AG04450 (cell line): ENCODE measurements around the gene ABAT. TPM values are rescaled to one million over a fixed set of nuclear protein-coding genes. Genes with fewer than 3 reads are reported as not detected.

Source experiments
- CTCF ChIA-PET: fragments of 300-600, 350-600 bp; formaldehyde crosslinking; extraction: SDS; loops from one replicate; lab custom pipeline; 2022; ENCODE audit warnings: antibody characterized with exemption, inconsistent platforms; lab: Charles Lee
- POLR2A ChIA-PET: fragments of 350-600 bp; formaldehyde crosslinking; extraction: SDS; loops from one replicate; lab custom pipeline; 2021; ENCODE audit warnings: antibody characterized with exemption, inconsistent platforms; lab: Yijun Ruan, JAX
- DNase-seq: peaks from one replicate; pipeline ENCODE4 v3.0.0-alpha.2; 2011; ENCODE audit warnings: low read depth, low spot score
- H3K27ac ChIP-seq: one replicate; pipeline ENCODE4 v1.5.1; 2012; ENCODE audit warnings: low read depth, low read length, control low read depth
- H3K27me3 ChIP-seq: one replicate; pipeline ENCODE4 v1.6.0; 2012; ENCODE audit warnings: low read length; ENCODE audit not compliant: control insufficient read depth, insufficient read depth
- H3K4me3 ChIP-seq: 2 replicates; pipeline ENCODE4 v1.5.1; 2011; ENCODE audit warnings: mild to moderate bottlenecking, low read depth, low read length, control low read depth
- H3K9me3 ChIP-seq: 2 replicates; pipeline ENCODE4 v1.5.1; 2012; ENCODE audit warnings: low read length; ENCODE audit not compliant: control insufficient read depth, insufficient read depth
- polyA plus RNA-seq: library from polyadenylated mRNA; depleted of rRNA; stranded (reverse); fragments of >200 nt; gene quantifications from 2 replicates; pipeline ENCODE4 v1.2.3, GENCODE V29; 2011
- TF ChIP-seq, protein P1 (sequence below): IDR thresholded peaks from 2 replicates; pipeline ENCODE4 v1.5.1; 2011; ENCODE audit warnings: low read depth, low read length, control low read depth, inconsistent platforms

ABAT gene
- polyA plus RNA-seq, 1 experiment: 6.6 TPM

DNA sequence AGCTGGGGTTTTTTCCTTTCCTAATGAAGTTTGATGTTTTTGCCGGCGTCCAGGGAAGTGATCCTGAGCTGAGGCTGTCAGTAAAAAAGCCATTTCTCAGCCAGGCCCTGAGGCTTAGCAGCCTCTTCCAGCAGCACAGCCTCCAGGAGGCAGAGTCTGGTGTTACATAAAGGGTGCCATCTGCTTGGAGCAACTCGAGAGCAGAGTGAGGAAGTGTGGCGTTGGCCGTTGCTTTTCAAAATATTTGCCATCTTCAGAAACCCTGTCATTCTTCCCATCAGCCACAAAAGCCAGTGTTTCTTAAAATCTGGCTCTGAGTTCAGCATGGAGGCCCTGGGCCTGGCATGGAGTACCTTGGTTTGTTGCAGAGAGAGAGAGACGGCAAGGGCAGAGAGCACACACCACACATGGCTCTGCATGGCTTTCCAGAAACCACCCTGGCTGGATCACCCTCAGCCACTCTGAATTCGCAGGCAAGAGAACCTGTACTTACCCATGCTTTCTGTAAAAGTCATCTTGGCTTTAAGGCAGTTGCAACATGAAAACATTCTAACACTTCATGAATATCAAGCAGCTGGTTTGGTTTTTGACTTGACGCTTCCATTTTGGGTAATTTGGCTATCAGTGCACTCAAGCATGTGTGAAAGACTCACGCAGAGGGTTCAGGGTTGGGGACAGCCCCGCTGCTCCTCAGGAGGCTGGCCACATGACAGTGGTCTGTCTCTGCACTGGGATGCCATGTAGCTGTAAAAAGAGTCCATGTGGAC, 144.3 kb downstream of the ABAT start:
- Histone ChIP-seq H3K9me3 (no peaks in the 10 kb centered on the region), H3K27me3 (no peaks in the 10 kb centered on the region), H3K4me3 (no peak overlapping the region), H3K27ac (no peak overlapping the region)
- DNase-seq: no peak
- TF ChIP-seq, protein P1, sequence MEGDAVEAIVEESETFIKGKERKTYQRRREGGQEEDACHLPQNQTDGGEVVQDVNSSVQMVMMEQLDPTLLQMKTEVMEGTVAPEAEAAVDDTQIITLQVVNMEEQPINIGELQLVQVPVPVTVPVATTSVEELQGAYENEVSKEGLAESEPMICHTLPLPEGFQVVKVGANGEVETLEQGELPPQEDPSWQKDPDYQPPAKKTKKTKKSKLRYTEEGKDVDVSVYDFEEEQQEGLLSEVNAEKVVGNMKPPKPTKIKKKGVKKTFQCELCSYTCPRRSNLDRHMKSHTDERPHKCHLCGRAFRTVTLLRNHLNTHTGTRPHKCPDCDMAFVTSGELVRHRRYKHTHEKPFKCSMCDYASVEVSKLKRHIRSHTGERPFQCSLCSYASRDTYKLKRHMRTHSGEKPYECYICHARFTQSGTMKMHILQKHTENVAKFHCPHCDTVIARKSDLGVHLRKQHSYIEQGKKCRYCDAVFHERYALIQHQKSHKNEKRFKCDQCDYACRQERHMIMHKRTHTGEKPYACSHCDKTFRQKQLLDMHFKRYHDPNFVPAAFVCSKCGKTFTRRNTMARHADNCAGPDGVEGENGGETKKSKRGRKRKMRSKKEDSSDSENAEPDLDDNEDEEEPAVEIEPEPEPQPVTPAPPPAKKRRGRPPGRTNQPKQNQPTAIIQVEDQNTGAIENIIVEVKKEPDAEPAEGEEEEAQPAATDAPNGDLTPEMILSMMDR: no peak
- ChIA-PET CTCF (no interaction called here), POLR2A (interaction anchor here (0.6 to 1.5 kb wide), 2 partner anchors 9 to 43 kb away, joined by 6 to 8 read pairs; no protein-coding TSS in a partner anchor)

DNA sequence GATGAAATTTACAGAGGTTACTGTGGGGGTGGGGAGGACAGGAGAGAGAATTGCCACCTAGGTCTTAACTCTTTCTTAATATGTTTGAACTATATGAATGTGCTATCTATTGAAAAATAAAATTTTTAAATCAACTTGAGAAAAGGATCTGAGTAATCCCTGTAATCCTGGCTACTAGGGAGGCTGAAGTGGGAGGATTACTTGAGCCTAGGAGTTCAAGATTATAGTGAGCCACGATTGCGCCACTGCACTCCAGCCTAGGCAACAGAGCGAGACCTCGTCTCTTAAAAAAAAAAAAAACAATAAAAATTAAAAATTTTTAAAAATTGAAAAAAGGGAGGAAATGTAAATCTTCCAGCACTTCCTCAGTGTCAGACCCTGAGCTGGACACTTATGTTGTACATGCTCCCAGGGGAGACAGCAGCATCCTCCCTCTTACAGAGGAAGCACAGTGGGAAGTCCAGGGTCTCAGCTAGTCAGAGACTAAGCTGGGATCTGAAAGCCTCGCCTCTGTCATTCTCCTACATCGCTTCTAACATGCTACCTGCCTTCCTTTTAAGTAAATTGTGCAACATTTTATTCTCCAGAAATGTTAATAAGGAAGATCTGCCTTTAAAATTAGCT, 145.1 kb downstream of the ABAT start:
- no peaks in the 10 kb centered on the region for H3K9me3 ChIP-seq
- H3K4me3 ChIP-seq: no peak overlapping the region
- H3K27ac ChIP-seq: peak overlapping the region; percentile 31
- ChIA-PET CTCF (no interaction called here), POLR2A (interaction anchor here (0.6 to 1.5 kb wide), 2 partner anchors 10 to 165 kb away, joined by 5 to 6 read pairs; no protein-coding TSS in a partner anchor)
- no peak for DNase-seq
- TF ChIP-seq, protein P1: no peak
- no peaks in the 10 kb centered on the region for H3K27me3 ChIP-seq

DNA sequence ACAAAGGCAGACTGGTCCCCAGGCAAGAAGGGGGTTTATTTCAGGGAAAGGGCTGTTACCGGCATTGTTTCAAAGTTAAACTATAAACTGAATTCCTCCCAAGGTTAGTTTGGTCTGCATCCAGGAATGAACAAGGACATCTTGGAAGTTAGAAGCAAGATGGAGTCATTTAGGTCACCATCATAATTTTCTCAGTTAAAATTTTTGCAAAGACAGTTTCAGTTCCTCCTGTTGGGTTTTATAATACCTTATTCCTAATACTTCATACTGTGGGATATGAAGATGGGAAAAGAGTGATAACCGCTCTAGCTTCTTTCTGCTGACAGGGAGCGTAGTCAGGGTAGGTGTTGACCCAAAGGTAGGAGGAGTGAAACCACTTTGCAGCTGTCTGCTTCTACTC, 148.0 kb downstream of the ABAT start:
- no peak for DNase-seq
- POLR2A ChIA-PET: no interaction called here
- Histone ChIP-seq H3K4me3 (no peak overlapping the region), H3K27me3 (no peaks in the 10 kb centered on the region), H3K27ac (no peak overlapping the region), H3K9me3 (no peaks in the 10 kb centered on the region)
- TF ChIP-seq, protein P1: no peak
- CTCF ChIA-PET: interaction anchor here (3.3 kb wide), 1 partner anchor 58 kb away, joined by 14 read pairs; no protein-coding TSS in a partner anchor

DNA sequence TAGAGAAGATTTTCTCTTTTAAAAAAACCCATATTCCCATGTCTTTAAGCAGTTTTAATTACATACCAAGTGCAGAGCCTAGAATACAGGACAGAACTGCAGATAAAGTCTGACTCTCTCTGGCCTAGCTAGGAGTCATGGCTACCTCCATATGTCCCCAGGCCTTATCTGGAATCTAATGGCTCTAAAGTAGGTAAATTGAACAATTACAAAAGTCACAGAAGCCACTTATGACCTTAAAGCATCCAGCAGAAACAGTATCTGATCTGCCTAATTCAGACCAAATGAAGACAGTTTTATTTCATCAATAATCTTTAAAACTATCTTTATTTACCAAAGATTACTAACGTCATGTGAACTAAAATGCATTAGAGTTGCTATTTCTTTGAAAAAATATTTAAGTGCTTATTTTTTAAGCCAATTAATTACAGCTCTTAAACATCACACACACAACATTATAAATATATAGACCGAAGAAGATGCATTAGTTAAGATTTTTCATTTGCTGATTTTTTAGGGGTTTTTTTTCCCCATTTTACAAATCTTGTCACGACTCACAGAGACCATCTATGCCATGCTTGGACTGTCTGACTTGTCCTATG, 152.0 kb downstream of the ABAT start:
- TF ChIP-seq, protein P1: no peak
- no peak for DNase-seq
- Histone ChIP-seq H3K9me3 (no peaks in the 10 kb centered on the region), H3K27ac (no peak overlapping the region), H3K4me3 (no peak overlapping the region), H3K27me3 (no peaks in the 10 kb centered on the region)
- POLR2A ChIA-PET: no interaction called here
- CTCF ChIA-PET: interaction anchor here (1.0 kb wide), 1 partner anchor 182 kb away, joined by 3 read pairs; no protein-coding TSS in a partner anchor
